Sigmoid colon (tissue), 4 donors: Measurements from ENCODE around the gene IL17REL.

Source experiments
- POLR2A ChIP-seq, 2 donors: fragments of 450-650 bp; IDR thresholded peaks; one replicate each; pipeline ENCODE4 v1.6.1; 2016; ENCODE audit warnings: antibody characterized with exemption in 2 of 2, mild to moderate bottlenecking in 2 of 2, moderate library complexity in 2 of 2
- POLR2AphosphoS5 ChIP-seq, 4 donors: sonication (generic); formaldehyde crosslinking; IDR thresholded peaks; one replicate each; pipeline ENCODE4 v1.6.1; 2017; ENCODE audit warnings: antibody characterized with exemption in 4 of 4

GRCh38 chr22:50016308-50016987, 3.9 kb upstream of the IL17REL start:
- TF ChIP-seq POLR2AphosphoS5 (IDR thresholded peaks at IDR 0.05) (no peak), POLR2A (IDR thresholded peaks at IDR 0.05) (no peak)
